Esophagus squamous epithelium (tissue), 4 donors: ENCODE measurements around the gene SRRM4.

Experiments used
- CTCF ChIP-seq, 6 experiments: fragments of 450-650 bp in 4 of 6; fragments of 200-600 bp in 2 of 6; sonication (generic) in 2 of 6; IDR thresholded peaks; one replicate each; pipeline ENCODE4 v1.5.1; 2016 to 2019; ENCODE audit warnings: antibody characterized with exemption in 6 of 6, mild to moderate bottlenecking in 4 of 6, moderate library complexity in 4 of 6
- POLR2A ChIP-seq, 4 donors: fragments of 450-650 bp; IDR thresholded peaks; one replicate each; pipeline ENCODE4 v1.6.1; 2017; ENCODE audit warnings: antibody characterized with exemption in 4 of 4, mild to moderate bottlenecking in 4 of 4, moderate library complexity in 3 of 4

- TF ChIP-seq CTCF (IDR thresholded peaks at IDR 0.05), result no peak
- no peak for TF ChIP-seq POLR2A (IDR thresholded peaks at IDR 0.05)
Observed at GRCh38 chr12:119204671-119205285, 223.4 kb downstream of the SRRM4 start.
